Osteocyte (in vitro differentiated cells): Measurements from ENCODE around the gene KIAA1958. TPM values are rescaled to one million over a fixed set of nuclear protein-coding genes. Genes with fewer than 3 reads are reported as not detected.
A peak's percentile ranks its signal among the peaks of the same experiment; 100 is the strongest.

Experiments used
- DNase-seq: peaks from one replicate; pipeline ENCODE4 v3.0.0; 2021; ENCODE audit warnings: mixed read lengths; ENCODE audit not compliant: unreplicated experiment; ENCODE audit errors: extremely low spot score
- H3K27ac Mint-ChIP-seq: one replicate; pipeline ENCODE4 v1.8.0; 2021; ENCODE audit warnings: mild to moderate bottlenecking, mixed read lengths; ENCODE audit not compliant: unreplicated experiment
- H3K27me3 Mint-ChIP-seq: one replicate; pipeline ENCODE4 v1.8.0; 2021; ENCODE audit warnings: mixed read lengths; ENCODE audit not compliant: unreplicated experiment
- H3K36me3 Mint-ChIP-seq: one replicate; pipeline ENCODE4 v1.8.0; 2021; ENCODE audit warnings: mixed read lengths; ENCODE audit not compliant: unreplicated experiment
- H3K4me1 Mint-ChIP-seq: one replicate; pipeline ENCODE4 v1.8.0; 2021; ENCODE audit warnings: mixed read lengths; ENCODE audit not compliant: unreplicated experiment
- H3K4me3 Mint-ChIP-seq: one replicate; pipeline ENCODE4 v1.8.0; 2021; ENCODE audit warnings: mild to moderate bottlenecking, moderate library complexity, mixed read lengths; ENCODE audit not compliant: unreplicated experiment
- H3K9me3 Mint-ChIP-seq: one replicate; pipeline ENCODE4 v1.8.0; 2021; ENCODE audit warnings: mixed read lengths; ENCODE audit not compliant: unreplicated experiment
- CTCF ChIP-seq: fragments of 200-600 bp; sonication (generic); IDR thresholded peaks from 2 replicates; pipeline ENCODE4 v1.5.0; 2021; ENCODE audit warnings: antibody characterized with exemption, mild to moderate bottlenecking, moderate library complexity
- total RNA-seq: library from RNA; stranded (reverse); gene quantifications from 2 replicates; pipeline ENCODE4 v1.2.1, GENCODE V29; 2021

Gene KIAA1958
- total RNA-seq, 1 donor from 2014 or later = 4.9 TPM

DNA sequence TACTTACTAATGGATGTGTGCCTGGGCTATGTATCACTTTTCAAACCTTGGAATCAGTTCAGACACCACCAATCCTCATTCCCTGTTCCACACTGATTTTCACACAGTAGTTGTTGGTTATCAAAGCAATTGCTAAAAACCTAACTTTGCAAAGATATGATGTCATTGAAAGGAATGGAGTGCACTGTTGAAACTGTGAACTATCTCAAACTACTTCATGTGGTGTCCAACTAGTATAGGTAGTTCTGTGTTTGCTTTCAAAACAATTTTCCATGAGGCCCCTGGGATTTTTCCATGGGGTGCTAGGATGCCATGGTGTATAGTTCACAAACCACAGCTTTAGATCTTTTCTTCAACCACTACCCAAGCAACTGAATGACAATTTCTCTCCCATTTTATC, 213.5 kb downstream of the KIAA1958 start:
- no peak overlapping the region for H3K4me3 Mint-ChIP-seq
- TF ChIP-seq CTCF = no peak
- H3K9me3 Mint-ChIP-seq = no peaks in the 10 kb centered on the region
- no peak for DNase-seq
- peaks cover 3% of the 10 kb centered on the region for H3K4me1 Mint-ChIP-seq
- H3K36me3 Mint-ChIP-seq = peaks cover 9% of the 10 kb centered on the region
- H3K27me3 Mint-ChIP-seq = no peaks in the 10 kb centered on the region
- H3K27ac Mint-ChIP-seq = no peak overlapping the region

DNA sequence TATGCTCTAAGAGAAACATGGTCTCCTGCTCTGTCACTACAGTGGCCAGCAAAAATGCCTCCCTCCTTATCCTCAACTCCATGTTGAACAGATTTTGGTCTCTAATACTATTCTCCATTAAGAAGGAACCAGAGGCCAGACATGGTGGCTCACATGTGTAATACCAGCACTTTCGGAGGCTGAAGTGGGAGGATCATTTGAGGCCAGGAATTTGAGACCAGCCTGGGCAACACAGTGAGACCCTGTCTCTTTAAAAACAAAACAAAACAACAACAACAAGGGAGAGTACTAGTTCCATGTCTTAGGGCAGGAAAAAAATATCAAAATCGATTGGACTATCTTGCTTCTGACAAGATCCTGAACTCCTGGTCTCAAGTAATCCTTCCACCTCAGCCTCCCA, 216.7 kb downstream of the KIAA1958 start:
- Mint-ChIP-seq H3K9me3 (no peaks in the 10 kb centered on the region), H3K4me3 (no peak overlapping the region), H3K4me1 (peaks cover 9% of the 10 kb centered on the region), H3K36me3 (peaks cover 5% of the 10 kb centered on the region), H3K27ac (no peak overlapping the region), H3K27me3 (no peaks in the 10 kb centered on the region)
- no peak for DNase-seq
- TF ChIP-seq CTCF = no peak

GRCh38 chr9:112705768-112706427, 219.3 kb downstream of the KIAA1958 start:
- H3K9me3 Mint-ChIP-seq = no peaks in the 10 kb centered on the region
- H3K4me1 Mint-ChIP-seq = peaks cover 6% of the 10 kb centered on the region
- H3K36me3 Mint-ChIP-seq = peaks cover 1% of the 10 kb centered on the region
- no peak overlapping the region for H3K27ac Mint-ChIP-seq
- no peak for DNase-seq
- H3K4me3 Mint-ChIP-seq = no peak overlapping the region
- no peaks in the 10 kb centered on the region for H3K27me3 Mint-ChIP-seq
- TF ChIP-seq CTCF = peak; percentile 63

- Mint-ChIP-seq H3K27me3 (no peaks in the 10 kb centered on the region), H3K4me1 (peaks cover 1% of the 10 kb centered on the region), H3K9me3 (peaks cover 11% of the 10 kb centered on the region), H3K27ac (no peak overlapping the region), H3K36me3 (peaks cover 13% of the 10 kb centered on the region), H3K4me3 (no peak overlapping the region)
- TF ChIP-seq CTCF = peak; percentile 73
- DNase-seq = no peak
These were observed 224.5 kb downstream of the KIAA1958 start for GRCh38 chr9:112711050-112711689.

- H3K27me3 Mint-ChIP-seq = no peaks in the 10 kb centered on the region
- DNase-seq = no peak
- TF ChIP-seq CTCF = no peak
- H3K9me3 Mint-ChIP-seq = peaks cover 11% of the 10 kb centered on the region
- peaks cover 13% of the 10 kb centered on the region for H3K36me3 Mint-ChIP-seq
- no peak overlapping the region for H3K27ac Mint-ChIP-seq
- no peak overlapping the region for H3K4me3 Mint-ChIP-seq
- peaks cover 11% of the 10 kb centered on the region for H3K4me1 Mint-ChIP-seq
These were observed 226.1 kb downstream of the KIAA1958 start for GRCh38 chr9:112712678-112713077.
